ENCODE measurements around the gene MGA. TPM values are rescaled to one million over a fixed set of nuclear protein-coding genes. Genes with fewer than 3 reads are reported as not detected.

MGA gene
- total and polyA plus RNA-seq, 2 experiments from 2014 or later = 42.6 to 58.9 TPM

- Mint-ChIP-seq H3K4me1 (peaks cover 6% of the 10 kb centered on the region; the same call in 2 of the 3 replicates), H3K9me3 (peaks cover 6% of the 10 kb centered on the region), H3K27ac (no peak overlapping the region), H3K27me3 (ENCODE audit: insufficient read depth, low read depth, poor library complexity) (peaks cover 30% of the 10 kb centered on the region), H3K36me3 (ENCODE audit: low read depth) (peaks cover 6% of the 10 kb centered on the region; the same call in 2 of the 3 replicates), H3K4me3 (no peak overlapping the region)
- no peak overlapping the region for H3K4me2 ChIP-seq
- peaks cover 25% of the 10 kb centered on the region for H3K27me3 ChIP-seq (ENCODE audit: insufficient read depth)
- DNase-seq (ENCODE audit: low spot score) (no peak), ATAC-seq (no peak)
- H3K4me1 ChIP-seq (ENCODE audit: insufficient read depth) = peaks cover 6% of the 10 kb centered on the region; the same call in 1 of the 2 replicates
- no peak overlapping the region for H3K4me3 ChIP-seq
- peaks cover 14% of the 10 kb centered on the region for H3K79me2 ChIP-seq (replicated peaks; ENCODE audit: insufficient read depth)
- H4K20me1 ChIP-seq (replicated peaks; ENCODE audit: insufficient read depth) = no peaks in the 10 kb centered on the region
- TF ChIP-seq EZH2 (IDR thresholded peaks at IDR 0.05; ENCODE audit: low read depth, unreplicated experiment) (no peak), ZNF114 (CRISPR knock-in tag; IDR thresholded peaks at IDR 0.05) (no peak), JUNB (IDR thresholded peaks at IDR 0.05; ENCODE audit: unreplicated experiment) (no peak), REST (IDR thresholded peaks at IDR 0.05; ENCODE audit: unreplicated experiment) (no peak), POLR2AphosphoS5 (IDR thresholded peaks at IDR 0.05; ENCODE audit: low read depth) (no peak), CTCF (conservative IDR thresholded peaks at IDR 0.05; ENCODE audit: low read depth in 2 of 2) (no peak), NANOG (IDR thresholded peaks at IDR 0.05; ENCODE audit: borderline replicate concordance) (no peak), STAT1 (IDR thresholded peaks at IDR 0.05; ENCODE audit: unreplicated experiment) (no peak), CREB1 (CRISPR knock-in tag; IDR thresholded peaks at IDR 0.05; ENCODE audit: low read depth) (no peak), ZNF462 (CRISPR knock-in tag; IDR thresholded peaks at IDR 0.05) (no peak), EZH2phosphoT487 (IDR thresholded peaks at IDR 0.05; ENCODE audit: unreplicated experiment) (no peak), ETS1 (IDR thresholded peaks at IDR 0.05) (no peak)
- no peak overlapping the region for H3K27ac ChIP-seq (ENCODE audit: low read depth)
- peaks cover under 1% of the 10 kb centered on the region; the same call in 1 of the 2 replicates for H3F3A ChIP-seq (replicated peaks; ENCODE audit: low read depth)
- H3K36me3 ChIP-seq (ENCODE audit: insufficient read depth) = no peaks in the 10 kb centered on the region
- H2AFZ ChIP-seq = no peak overlapping the region
- no peaks in the 10 kb centered on the region for H3K9me2 ChIP-seq (ENCODE audit: insufficient read depth)
These were observed 4.5 kb upstream of the MGA start for GRCh38 chr15:41655716-41656115.
